ENCODE data around the gene POFUT1. TPM values are rescaled to one million over a fixed set of nuclear protein-coding genes. Genes with fewer than 3 reads are reported as not detected.

POFUT1 gene
- total and polyA plus RNA-seq, 3 experiments from 2014 or later = 15.8 to 88.8 (median 87.1) TPM

GRCh38 chr20:32216179-32217142 lies 8.8 kb downstream of the POFUT1 start:
- no peak overlapping the region for H3K27ac ChIP-seq (ENCODE audit: low read depth, low read length)
- H3K4me1 Mint-ChIP-seq = peaks cover 6 to 17% (median 9%) of the 10 kb centered on the region in 3 donors
- no peaks in the 10 kb centered on the region for H3K4me1 ChIP-seq (ENCODE audit: insufficient read depth, low read length)
- H3K36me3 Mint-ChIP-seq = peaks cover 7 to 85% (median 16%) of the 10 kb centered on the region in 3 donors
- no peak overlapping the region for H3K4me3 Mint-ChIP-seq
- no peaks in the 10 kb centered on the region for H3K9me3 ChIP-seq (ENCODE audit: low read length)
- no peak overlapping the region for H3K4me3 ChIP-seq (ENCODE audit: low read length)
- H3K27me3 Mint-ChIP-seq = no peaks in the 10 kb centered on the region
- no peak for DNase-seq
- ChIA-PET CTCF (no interaction called here), POLR2A (no interaction called here)
- peaks cover 31% of the 10 kb centered on the region for H3K36me3 ChIP-seq (ENCODE audit: insufficient read depth, low read length)
- no peaks in the 10 kb centered on the region for H3K9me3 Mint-ChIP-seq
- no peaks in the 10 kb centered on the region for H3K27me3 ChIP-seq (ENCODE audit: insufficient read depth, low read length, poor library complexity, severe bottlenecking)
- peak overlapping the region in 1 of 8 donors; percentile 57 for H3K27ac Mint-ChIP-seq

DNA sequence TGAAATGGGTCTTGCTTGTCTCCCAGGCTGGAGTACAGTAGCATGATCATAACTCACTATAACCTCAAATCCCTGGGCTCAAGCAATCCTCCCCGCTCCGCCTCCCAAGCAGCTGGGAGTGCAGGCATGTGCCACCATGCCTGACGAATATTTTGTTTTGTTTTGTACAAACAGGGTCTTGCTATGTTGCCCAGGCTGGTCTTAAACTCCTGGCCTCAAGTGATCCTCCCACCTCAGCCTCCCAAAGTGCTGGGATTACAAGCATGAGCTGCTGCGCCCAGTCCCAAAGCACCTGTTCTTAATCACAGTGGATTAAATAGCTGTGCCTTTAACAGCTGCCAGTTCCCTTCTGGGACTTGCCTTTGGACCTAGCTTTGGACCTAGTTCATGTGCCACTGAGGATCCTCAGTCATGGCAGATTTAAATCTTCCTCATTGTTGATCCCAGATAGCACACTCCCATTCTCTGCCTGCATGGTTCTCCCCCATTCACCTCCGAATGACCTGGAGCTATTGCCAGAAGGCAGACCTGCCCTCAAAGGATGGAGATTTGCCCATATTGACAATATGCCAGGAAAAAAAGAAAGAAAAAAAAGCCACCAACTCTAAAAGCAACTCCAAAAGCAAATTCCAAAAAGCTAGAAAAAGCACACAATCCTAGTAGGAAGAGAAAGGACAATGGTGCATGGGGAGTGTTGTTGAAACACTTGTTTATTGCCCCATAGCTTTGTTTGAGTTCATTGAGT lies 10.6 kb downstream of the POFUT1 start:
- no peak overlapping the region for H3K4me3 ChIP-seq (ENCODE audit: low read length)
- peaks cover 3 to 89% (median 13%) of the 10 kb centered on the region in 3 donors for H3K36me3 Mint-ChIP-seq
- DNase-seq = no peak
- CTCF ChIA-PET = interaction anchor here (1.3 kb wide), 1 partner anchor 10 kb away, joined by 5 read pairs; no protein-coding TSS in a partner anchor
- H3K4me3 Mint-ChIP-seq = no peak overlapping the region
- H3K4me1 ChIP-seq (ENCODE audit: insufficient read depth, low read length) = no peaks in the 10 kb centered on the region
- no peaks in the 10 kb centered on the region for H3K9me3 Mint-ChIP-seq
- H3K36me3 ChIP-seq (ENCODE audit: insufficient read depth, low read length) = peaks cover 27% of the 10 kb centered on the region
- no peaks in the 10 kb centered on the region for H3K9me3 ChIP-seq (ENCODE audit: low read length)
- no peak overlapping the region for H3K27ac ChIP-seq (ENCODE audit: low read depth, low read length)
- H3K27me3 Mint-ChIP-seq = no peaks in the 10 kb centered on the region
- POLR2A ChIA-PET = no interaction called here
- peaks cover 0 to 10% (median 2%) of the 10 kb centered on the region in 3 donors for H3K4me1 Mint-ChIP-seq
- H3K27me3 ChIP-seq (ENCODE audit: insufficient read depth, low read length, poor library complexity, severe bottlenecking) = no peaks in the 10 kb centered on the region
- peak overlapping the region in 2 of 8 donors; percentile 14 to 81 for H3K27ac Mint-ChIP-seq

- CTCF ChIA-PET = interaction anchor here (1.0 kb wide), 1 partner anchor 12 kb away, joined by 3 read pairs; no protein-coding TSS in a partner anchor
- POLR2A ChIA-PET = no interaction called here
These were observed 16.8 kb downstream of the POFUT1 start for GRCh38 chr20:32224463-32224862.

DNA sequence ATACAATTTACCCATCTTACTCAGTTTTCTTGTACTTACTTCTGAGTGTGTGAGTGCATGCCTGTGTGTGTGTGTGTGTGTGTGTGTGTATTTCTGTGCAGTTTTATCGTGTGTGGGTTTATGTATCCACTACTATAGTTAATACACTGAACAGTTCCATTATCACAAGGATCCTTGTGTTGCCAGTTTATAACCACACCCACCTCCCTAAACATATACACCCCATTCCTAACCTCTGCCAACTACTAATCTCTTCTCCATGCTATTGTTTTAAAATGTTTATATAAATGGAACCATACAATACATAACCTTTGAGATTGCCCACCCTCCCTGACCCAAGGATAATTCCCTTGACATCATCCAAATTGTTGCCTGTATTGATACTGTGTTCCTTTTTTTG lies 18.7 kb downstream of the POFUT1 start:
- H3K4me3 Mint-ChIP-seq = no peak overlapping the region
- peaks cover 17% of the 10 kb centered on the region for H3K36me3 ChIP-seq (ENCODE audit: insufficient read depth, low read length)

More at GRCh38 chr20:32224463-32224862, 16.8 kb downstream of the POFUT1 start:
- no peak overlapping the region for H3K27ac ChIP-seq (ENCODE audit: low read depth, low read length)
- Mint-ChIP-seq H3K9me3 (no peaks in the 10 kb centered on the region), H3K27me3 (peaks cover 0 to 2% of the 10 kb centered on the region in 2 donors), H3K36me3 (peaks cover 0 to 79% (median 18%) of the 10 kb centered on the region in 3 donors), H3K4me1 (peaks cover 0 to 6% (median 2%) of the 10 kb centered on the region in 3 donors), H3K27ac (peak overlapping the region in 2 of 8 donors; percentile 14 to 32), H3K4me3 (no peak overlapping the region)
- H3K36me3 ChIP-seq (ENCODE audit: insufficient read depth, low read length) = peaks cover 9% of the 10 kb centered on the region
- H3K9me3 ChIP-seq (ENCODE audit: low read length) = no peaks in the 10 kb centered on the region
- H3K4me3 ChIP-seq (ENCODE audit: low read length) = no peak overlapping the region
- no peaks in the 10 kb centered on the region for H3K27me3 ChIP-seq (ENCODE audit: insufficient read depth, low read length, poor library complexity, severe bottlenecking)
- no peak for DNase-seq
- H3K4me1 ChIP-seq (ENCODE audit: insufficient read depth, low read length) = no peaks in the 10 kb centered on the region

GRCh38 chr20:32227306-32227705 lies 19.6 kb downstream of the POFUT1 start:
- CTCF ChIA-PET = no interaction called here
- Mint-ChIP-seq H3K4me1 (peaks cover 12 to 18% (median 16%) of the 10 kb centered on the region in 3 donors), H3K27me3 (peaks cover 0 to 2% of the 10 kb centered on the region in 2 donors), H3K27ac (no peak overlapping the region), H3K36me3 (peaks cover 0 to 75% (median 22%) of the 10 kb centered on the region in 3 donors), H3K9me3 (no peaks in the 10 kb centered on the region), H3K4me3 (no peak overlapping the region)
- Histone ChIP-seq H3K27ac (ENCODE audit: low read depth, low read length) (no peak overlapping the region), H3K4me1 (ENCODE audit: insufficient read depth, low read length) (peaks cover 9% of the 10 kb centered on the region), H3K4me3 (ENCODE audit: low read length) (no peak overlapping the region), H3K27me3 (ENCODE audit: insufficient read depth, low read length, poor library complexity, severe bottlenecking) (no peaks in the 10 kb centered on the region), H3K36me3 (ENCODE audit: insufficient read depth, low read length) (peaks cover 17% of the 10 kb centered on the region), H3K9me3 (ENCODE audit: low read length) (no peaks in the 10 kb centered on the region)
- DNase-seq = no peak
- POLR2A ChIA-PET = no interaction called here

More for the DNA sequence above, 18.7 kb downstream of the POFUT1 start:
- Mint-ChIP-seq H3K9me3 (no peaks in the 10 kb centered on the region), H3K4me1 (peaks cover 3 to 9% (median 7%) of the 10 kb centered on the region in 3 donors), H3K27me3 (peaks cover 0 to 2% of the 10 kb centered on the region in 2 donors), H3K27ac (peak overlapping the region in 4 of 8 donors; percentile 8 to 76 (median 26)), H3K36me3 (peaks cover 0 to 75% (median 21%) of the 10 kb centered on the region in 3 donors)
- Histone ChIP-seq H3K4me3 (ENCODE audit: low read length) (no peak overlapping the region), H3K4me1 (ENCODE audit: insufficient read depth, low read length) (peaks cover under 1% of the 10 kb centered on the region), H3K9me3 (ENCODE audit: low read length) (no peaks in the 10 kb centered on the region), H3K27ac (ENCODE audit: low read depth, low read length) (no peak overlapping the region), H3K27me3 (ENCODE audit: insufficient read depth, low read length, poor library complexity, severe bottlenecking) (no peaks in the 10 kb centered on the region)
- no peak for DNase-seq
- CTCF ChIA-PET = no interaction called here
- POLR2A ChIA-PET = no interaction called here

DNA sequence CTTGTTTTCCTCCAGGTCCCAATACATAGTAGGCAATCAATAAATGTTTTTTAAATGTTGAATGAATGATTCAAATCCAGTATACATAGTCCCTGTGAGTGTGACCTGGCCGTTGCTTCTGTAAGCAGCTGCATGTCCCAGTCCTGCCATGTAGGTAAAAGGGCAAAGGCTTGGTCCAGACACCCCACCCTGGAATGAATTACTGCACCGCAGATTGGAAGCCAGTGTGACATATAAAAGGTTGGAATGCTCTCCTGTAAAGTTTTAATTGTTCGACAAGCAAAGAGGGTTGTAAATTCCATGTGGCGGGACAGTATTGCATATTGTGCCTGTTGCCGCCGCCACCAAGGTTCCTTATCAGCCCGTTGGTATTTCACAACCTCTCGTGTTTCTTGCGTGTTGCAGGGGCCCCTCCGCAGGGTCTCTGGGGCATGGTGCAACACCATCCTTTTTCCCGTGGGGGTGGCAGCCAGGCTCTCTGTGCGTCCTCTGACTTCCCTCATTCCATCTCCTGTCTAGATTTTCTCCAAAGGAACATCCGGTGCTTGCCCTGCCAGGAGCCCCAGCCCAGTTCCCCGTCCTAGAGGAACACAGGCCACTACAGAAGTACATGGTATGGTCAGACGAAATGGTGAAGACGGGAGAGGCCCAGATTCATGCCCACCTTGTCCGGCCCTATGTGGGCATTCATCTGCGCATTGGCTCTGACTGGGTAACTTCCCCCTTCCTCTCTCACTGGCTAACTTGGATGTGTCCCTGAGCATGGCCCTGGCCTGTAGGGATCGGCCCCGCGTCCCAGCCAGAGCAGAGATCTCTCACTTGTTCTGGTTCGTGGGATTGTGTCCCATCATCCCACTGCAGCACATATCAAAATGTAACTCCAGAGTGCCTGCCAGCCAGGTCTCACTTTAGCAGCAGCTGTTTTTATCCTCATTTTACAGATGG lies 20.3 kb downstream of the POFUT1 start:
- CTCF ChIA-PET = no interaction called here
- Mint-ChIP-seq H3K4me3 (no peak overlapping the region), H3K27ac (peak overlapping the region in 2 of 8 donors; percentile 56 to 58), H3K9me3 (no peaks in the 10 kb centered on the region), H3K27me3 (peaks cover 0 to 2% of the 10 kb centered on the region in 2 donors), H3K4me1 (peaks cover 19 to 25% (median 23%) of the 10 kb centered on the region in 3 donors), H3K36me3 (peaks cover 0 to 74% (median 25%) of the 10 kb centered on the region in 3 donors)
- DNase-seq = no peak
- Histone ChIP-seq H3K36me3 (ENCODE audit: insufficient read depth, low read length) (peaks cover 17% of the 10 kb centered on the region), H3K27ac (ENCODE audit: low read depth, low read length) (no peak overlapping the region), H3K4me1 (ENCODE audit: insufficient read depth, low read length) (peaks cover 17% of the 10 kb centered on the region), H3K27me3 (ENCODE audit: insufficient read depth, low read length, poor library complexity, severe bottlenecking) (no peaks in the 10 kb centered on the region), H3K9me3 (ENCODE audit: low read length) (no peaks in the 10 kb centered on the region), H3K4me3 (ENCODE audit: low read length) (no peak overlapping the region)
- POLR2A ChIA-PET = no interaction called here

- no peaks in the 10 kb centered on the region for H3K9me3 Mint-ChIP-seq
- H3K9me3 ChIP-seq (ENCODE audit: low read length) = no peaks in the 10 kb centered on the region
- DNase-seq = no peak
- ChIA-PET CTCF (no interaction called here), POLR2A (no interaction called here)
- no peak overlapping the region for H3K4me3 ChIP-seq (ENCODE audit: low read length)
- peaks cover 24% of the 10 kb centered on the region for H3K36me3 ChIP-seq (ENCODE audit: insufficient read depth, low read length)
- peaks cover 0 to 2% of the 10 kb centered on the region in 2 donors for H3K27me3 Mint-ChIP-seq
- no peak overlapping the region for H3K4me3 Mint-ChIP-seq
- no peaks in the 10 kb centered on the region for H3K27me3 ChIP-seq (ENCODE audit: insufficient read depth, low read length, poor library complexity, severe bottlenecking)
- peaks cover 17% of the 10 kb centered on the region for H3K4me1 ChIP-seq (ENCODE audit: insufficient read depth, low read length)
- no peak overlapping the region for H3K27ac ChIP-seq (ENCODE audit: low read depth, low read length)
- peaks cover 26 to 32% (median 26%) of the 10 kb centered on the region in 3 donors for H3K4me1 Mint-ChIP-seq
- peak overlapping the region in 4 of 8 donors; percentile 14 to 77 (median 72) for H3K27ac Mint-ChIP-seq
- H3K36me3 Mint-ChIP-seq = peaks cover 0 to 76% (median 26%) of the 10 kb centered on the region in 3 donors
These were observed 21.6 kb downstream of the POFUT1 start for GRCh38 chr20:32229251-32229747.
